Suppressor macrophage (primary cell): Measurements from ENCODE around the gene LDB3.

Source experiments
- DNase-seq, 4 experiments: peaks; one replicate each; pipeline ENCODE4 v3.0.0-alpha.2; 2020 to 2022

Gene LDB3

GRCh38 chr10:86651631-86652331 is 16.5 kb upstream of the LDB3 start:
- no peak for DNase-seq

GRCh38 chr10:86652361-86653202 is 15.7 kb upstream of the LDB3 start:
- DNase-seq = no peak

- DNase-seq = no peak
These were observed 14.9 kb upstream of the LDB3 start for GRCh38 chr10:86653379-86653778.

- DNase-seq = no peak
These were observed 14.3 kb upstream of the LDB3 start for GRCh38 chr10:86653987-86654386.

GRCh38 chr10:86654411-86655172 is 13.7 kb upstream of the LDB3 start, which contains the start of gene OPN4:
TSS of gene OPN4 (plus strand) at chr10:86654547. CDS start at chr10:86654784, 237 bp downstream.
- DNase-seq = no peak

- DNase-seq = no peak
These were observed 13.2 kb upstream of the LDB3 start for GRCh38 chr10:86655173-86655540.

- DNase-seq = no peak
These were observed 12.7 kb upstream of the LDB3 start for GRCh38 chr10:86655596-86655995.

GRCh38 chr10:86657011-86657395 is 11.3 kb upstream of the LDB3 start:
- no peak for DNase-seq

- DNase-seq = no peak
These were observed 10.8 kb upstream of the LDB3 start for GRCh38 chr10:86657396-86658011.

GRCh38 chr10:86658261-86658741 is 10.0 kb upstream of the LDB3 start:
- DNase-seq = no peak

- DNase-seq = no peak
These were observed 9.6 kb upstream of the LDB3 start for GRCh38 chr10:86658751-86659150.

- DNase-seq = no peak
These were observed 9.1 kb upstream of the LDB3 start for GRCh38 chr10:86659161-86659691.

GRCh38 chr10:86659721-86660453 is 8.4 kb upstream of the LDB3 start:
- no peak for DNase-seq

- DNase-seq = no peak
These were observed 6.9 kb upstream of the LDB3 start for GRCh38 chr10:86661161-86662025.

GRCh38 chr10:86662186-86663045 is 5.9 kb upstream of the LDB3 start:
- no peak for DNase-seq

GRCh38 chr10:86663046-86663345 is 5.3 kb upstream of the LDB3 start:
- no peak for DNase-seq

- DNase-seq = no peak
These were observed 4.6 kb upstream of the LDB3 start for GRCh38 chr10:86663576-86664339.

- DNase-seq = no peak
These were observed 3.7 kb upstream of the LDB3 start for GRCh38 chr10:86664341-86665217.
